Body of pancreas (tissue), 4 donors: Measurements from ENCODE around the gene MYOM1.

Experiments used
- POLR2A ChIP-seq, 3 donors: fragments of 450-650 bp; IDR thresholded peaks; one replicate each; pipeline ENCODE4 v1.6.1; 2016; ENCODE audit warnings: antibody characterized with exemption in 3 of 3, mild to moderate bottlenecking in 2 of 3
- TF ChIP-seq, protein P1 (sequence below), 7 experiments: fragments of 450-650 bp in 4 of 7; fragments of 200-600 bp in 3 of 7; sonication (generic) in 3 of 7; IDR thresholded peaks; one replicate each; pipeline ENCODE4 v1.5.1; 2016 to 2019; ENCODE audit warnings: antibody characterized with exemption in 7 of 7

DNA sequence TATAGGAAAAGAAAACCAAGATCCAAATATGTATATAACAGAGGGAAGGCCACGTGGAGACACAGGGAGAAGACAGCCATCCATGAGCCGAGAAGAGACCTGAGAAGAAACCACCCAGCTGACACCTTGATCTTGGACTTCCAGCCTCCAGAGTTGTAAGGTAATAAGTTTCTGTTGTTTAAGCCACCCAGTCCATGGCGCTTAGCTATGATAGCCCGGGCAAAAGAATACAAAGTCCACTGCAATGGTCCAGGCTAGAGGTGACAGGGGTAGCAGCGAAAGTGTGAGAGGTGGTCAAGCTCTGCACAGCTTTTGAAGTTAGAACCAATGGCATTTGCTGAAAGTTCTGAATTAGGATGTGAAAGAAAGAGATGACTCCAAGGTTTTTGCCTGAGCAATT is 2.8 kb downstream of the MYOM1 start:
- TF ChIP-seq, protein P1, sequence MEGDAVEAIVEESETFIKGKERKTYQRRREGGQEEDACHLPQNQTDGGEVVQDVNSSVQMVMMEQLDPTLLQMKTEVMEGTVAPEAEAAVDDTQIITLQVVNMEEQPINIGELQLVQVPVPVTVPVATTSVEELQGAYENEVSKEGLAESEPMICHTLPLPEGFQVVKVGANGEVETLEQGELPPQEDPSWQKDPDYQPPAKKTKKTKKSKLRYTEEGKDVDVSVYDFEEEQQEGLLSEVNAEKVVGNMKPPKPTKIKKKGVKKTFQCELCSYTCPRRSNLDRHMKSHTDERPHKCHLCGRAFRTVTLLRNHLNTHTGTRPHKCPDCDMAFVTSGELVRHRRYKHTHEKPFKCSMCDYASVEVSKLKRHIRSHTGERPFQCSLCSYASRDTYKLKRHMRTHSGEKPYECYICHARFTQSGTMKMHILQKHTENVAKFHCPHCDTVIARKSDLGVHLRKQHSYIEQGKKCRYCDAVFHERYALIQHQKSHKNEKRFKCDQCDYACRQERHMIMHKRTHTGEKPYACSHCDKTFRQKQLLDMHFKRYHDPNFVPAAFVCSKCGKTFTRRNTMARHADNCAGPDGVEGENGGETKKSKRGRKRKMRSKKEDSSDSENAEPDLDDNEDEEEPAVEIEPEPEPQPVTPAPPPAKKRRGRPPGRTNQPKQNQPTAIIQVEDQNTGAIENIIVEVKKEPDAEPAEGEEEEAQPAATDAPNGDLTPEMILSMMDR (IDR thresholded peaks at IDR 0.05), result no peak
- no peak for TF ChIP-seq POLR2A (IDR thresholded peaks at IDR 0.05)
